HG03280 (cell line): ENCODE data around the gene LRRC53.

ENCODE experiments used
- ATAC-seq: cut with Tn5 transposase; IDR thresholded peaks from one replicate; pipeline ENCODE4 v1.9.1; 2021; ENCODE audit warnings: mild to moderate bottlenecking, moderate library complexity; ENCODE audit not compliant: unreplicated experiment

LRRC53 gene

DNA sequence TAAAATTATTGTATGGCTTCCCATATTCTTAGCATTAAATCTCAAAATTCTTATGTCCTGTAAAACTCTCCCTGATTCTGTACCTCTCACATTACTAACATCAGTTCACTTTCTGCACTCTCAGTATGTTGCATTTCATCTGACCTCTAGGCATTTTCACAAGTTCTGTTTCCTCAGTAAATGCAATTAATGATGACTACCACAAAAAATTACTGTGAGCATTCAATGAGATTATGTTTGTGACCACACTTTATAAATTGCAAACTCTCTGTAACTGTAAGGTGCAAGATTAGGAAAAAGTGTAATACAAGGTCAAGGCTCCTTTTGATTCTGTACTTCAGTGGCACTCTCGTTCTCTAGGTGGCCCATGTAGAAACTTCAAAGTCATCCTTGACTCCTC is 60.4 kb downstream of the LRRC53 start:
- no peak for ATAC-seq

DNA sequence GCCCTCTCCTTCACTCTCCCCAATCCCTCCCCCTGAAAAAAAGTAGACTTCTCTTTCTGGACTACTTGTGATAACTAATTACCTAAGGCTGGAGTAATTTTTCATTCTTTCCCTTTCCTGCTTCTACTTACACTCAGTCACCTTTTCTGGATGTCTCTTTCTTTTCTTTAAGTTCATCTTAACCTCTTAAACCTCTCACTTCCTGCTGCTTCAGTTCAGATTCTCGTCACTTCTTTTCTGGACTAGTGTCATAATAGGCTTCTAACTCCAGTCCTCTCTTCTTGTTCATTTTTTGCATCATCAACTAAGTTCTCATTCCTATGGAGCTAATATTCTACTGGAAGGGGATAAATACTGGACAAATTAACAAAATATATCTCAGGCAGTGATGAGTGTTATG is 75.4 kb downstream of the LRRC53 start:
- no peak for ATAC-seq

DNA sequence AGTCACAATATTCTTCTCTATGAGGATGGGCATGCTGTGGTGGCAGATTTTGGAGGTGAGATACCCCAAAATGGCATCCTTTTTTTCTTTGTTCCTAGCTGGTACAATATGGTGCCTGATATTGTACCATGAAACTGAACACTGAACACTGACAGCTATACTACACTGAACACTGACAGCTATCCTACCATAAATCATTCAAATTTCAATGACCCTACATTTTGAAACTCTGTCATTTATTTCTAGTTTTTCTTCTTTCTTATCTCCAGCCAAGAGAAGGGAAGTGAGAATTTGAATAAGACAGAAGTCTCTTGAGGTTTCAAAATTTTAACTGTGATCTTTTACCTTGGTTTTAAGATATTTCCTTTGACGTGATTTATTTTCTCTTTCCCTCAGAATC is 76.3 kb downstream of the LRRC53 start:
- no peak for ATAC-seq

DNA sequence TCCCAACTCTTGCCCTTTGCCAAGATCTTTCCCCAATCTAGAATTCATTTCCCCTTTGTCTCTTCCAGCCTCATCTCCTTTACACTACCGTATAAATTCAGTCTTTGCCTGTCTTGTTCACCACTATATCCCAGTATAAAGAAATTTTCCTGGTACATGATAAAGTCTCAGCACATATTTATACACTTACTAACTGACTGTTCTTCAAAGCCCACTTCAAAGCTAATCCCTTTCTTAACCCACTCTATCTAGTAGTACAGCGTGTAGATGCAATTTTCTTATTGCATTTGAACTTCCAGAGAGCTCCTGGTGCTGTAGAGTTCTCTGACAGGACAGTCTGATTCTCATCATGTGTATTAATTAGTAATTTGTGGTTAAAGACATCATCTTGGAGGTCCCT is 78.1 kb downstream of the LRRC53 start:
- no peak for ATAC-seq

DNA sequence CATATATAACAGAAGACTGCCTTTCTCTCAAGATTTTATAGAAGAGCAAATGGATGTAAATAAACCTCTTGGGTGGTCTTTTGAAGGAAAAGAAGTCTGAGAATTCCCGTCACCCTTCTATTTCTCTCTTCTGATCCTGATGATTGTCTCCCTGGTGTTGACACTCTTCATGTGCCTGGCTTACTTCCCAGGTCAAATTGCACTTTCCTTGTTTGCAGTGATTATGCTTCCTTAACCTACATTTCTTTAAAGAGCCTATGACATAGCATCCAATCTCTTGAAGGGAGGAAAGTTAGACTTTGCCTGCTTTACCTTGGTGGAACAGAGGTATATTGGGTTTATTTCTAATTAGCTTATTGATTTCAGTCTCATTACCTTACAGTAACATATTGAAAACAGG is 80.1 kb downstream of the LRRC53 start:
- no peak for ATAC-seq

DNA sequence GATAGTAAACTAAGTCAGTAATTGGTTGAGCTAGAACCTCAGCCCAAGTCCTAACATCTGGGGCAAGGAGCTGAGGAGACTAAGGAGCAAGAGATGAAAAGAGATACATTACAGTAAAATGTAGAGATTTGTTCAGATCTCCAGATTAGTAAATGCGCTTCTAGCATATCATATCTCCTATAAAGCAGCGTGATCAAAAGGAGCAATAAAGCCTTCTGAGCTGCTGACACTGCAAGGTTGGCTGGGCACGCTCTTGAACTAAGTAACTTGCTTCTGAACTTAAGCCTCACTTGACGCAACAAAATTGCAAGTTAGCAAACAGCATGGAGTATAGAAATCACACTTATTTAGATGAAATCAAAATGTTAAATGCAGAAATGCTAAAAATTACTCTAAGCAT is 80.9 kb downstream of the LRRC53 start:
- ATAC-seq: no peak

DNA sequence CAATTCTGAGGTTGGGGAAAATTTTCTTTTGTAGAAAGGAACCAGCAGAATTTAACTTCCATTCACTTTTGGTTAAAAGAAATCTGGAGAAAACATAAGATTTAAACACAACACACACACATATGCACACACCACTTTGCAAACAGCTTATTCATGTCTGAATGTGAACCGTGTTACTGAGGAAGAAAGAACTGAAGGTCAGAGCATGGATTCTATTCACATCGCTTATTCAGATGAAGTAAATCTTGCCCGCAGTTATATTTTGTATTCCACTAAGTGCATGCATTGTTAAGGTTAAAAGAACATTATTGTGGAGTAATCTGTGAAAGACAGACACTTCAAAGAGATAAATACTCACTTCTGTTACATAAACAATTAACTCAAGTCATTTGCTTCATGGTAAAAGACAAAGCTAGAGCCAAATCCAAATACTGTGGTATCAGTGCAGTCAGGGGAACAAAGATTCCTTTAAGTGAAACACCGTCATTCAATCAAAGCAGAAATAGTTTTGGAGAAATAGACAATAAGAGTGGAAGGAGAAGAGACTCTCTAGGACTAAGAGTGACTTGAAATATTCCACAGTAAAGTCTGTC is 82.0 kb downstream of the LRRC53 start:
- ATAC-seq: no peak

DNA sequence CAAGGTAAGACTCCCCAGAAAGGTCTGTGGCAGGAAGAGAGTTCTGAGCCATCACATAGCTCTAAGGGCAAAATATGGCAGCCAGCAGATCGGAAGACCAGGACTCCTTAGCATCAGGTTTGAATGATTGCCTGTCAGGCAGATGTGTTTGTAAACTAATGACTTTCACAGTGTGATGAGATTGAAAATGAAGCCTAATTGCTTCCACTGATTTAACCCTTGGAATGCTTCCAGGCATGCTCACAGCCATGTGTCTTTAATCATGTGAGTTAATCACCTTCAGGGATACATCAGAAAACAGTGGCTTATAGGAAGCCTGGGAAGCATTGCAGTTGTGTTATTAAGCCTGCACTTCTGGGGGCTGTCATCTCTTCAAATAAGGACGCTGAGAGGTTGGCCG is 82.8 kb downstream of the LRRC53 start:
- no peak for ATAC-seq

DNA sequence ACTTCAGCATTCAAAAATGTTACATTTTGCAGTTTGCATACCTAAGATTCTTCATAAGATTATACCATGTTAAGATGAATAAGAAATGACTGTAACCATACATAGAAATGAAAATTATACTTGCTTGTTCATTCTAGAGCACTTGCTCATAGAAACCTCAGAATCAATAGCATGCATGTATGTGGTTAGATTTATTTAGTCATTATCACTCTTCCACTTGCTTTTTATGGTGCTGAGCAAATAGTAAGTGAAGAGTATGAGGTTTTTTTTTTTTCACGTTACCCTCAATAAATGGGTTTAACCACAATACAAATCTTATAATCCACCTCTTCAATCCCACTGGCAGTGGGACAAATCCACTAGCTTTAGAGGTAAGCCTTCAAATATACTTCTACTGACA is 84.7 kb downstream of the LRRC53 start:
- ATAC-seq: no peak

DNA sequence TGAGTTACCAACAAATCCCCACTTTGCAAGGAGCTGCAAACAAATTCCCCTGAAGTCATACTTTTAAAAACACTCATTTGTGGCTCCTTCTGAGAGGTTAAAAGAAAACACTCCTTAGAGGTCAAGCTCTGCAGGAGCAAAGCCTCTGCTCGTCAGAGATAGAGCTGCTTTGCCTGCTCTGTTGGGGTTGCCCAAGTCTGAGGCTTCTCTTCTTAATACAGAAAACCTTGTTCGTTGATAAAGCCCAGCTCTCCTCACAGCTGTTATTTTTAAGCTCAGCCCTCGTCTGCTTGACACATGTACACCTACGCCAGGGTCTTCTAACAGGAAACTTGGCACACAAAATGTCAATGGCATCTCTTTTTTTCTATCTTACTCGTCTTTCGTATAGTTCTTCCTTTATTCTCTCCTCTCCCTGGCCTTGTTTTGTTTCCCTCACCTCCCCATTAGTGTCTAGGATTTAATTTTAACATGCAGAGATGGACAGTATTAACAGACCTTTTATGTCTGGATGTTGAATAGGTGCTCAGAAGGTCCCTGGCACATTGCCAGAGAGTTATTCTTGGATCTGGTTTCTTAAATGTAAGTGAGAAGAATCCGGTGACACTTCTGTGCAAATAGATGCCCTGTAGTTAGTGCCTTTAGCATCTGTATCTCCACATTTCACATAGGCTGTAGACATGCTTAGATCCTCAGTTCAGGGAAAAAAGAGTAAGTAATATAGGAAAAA is 86.0 kb downstream of the LRRC53 start:
- no peak for ATAC-seq

DNA sequence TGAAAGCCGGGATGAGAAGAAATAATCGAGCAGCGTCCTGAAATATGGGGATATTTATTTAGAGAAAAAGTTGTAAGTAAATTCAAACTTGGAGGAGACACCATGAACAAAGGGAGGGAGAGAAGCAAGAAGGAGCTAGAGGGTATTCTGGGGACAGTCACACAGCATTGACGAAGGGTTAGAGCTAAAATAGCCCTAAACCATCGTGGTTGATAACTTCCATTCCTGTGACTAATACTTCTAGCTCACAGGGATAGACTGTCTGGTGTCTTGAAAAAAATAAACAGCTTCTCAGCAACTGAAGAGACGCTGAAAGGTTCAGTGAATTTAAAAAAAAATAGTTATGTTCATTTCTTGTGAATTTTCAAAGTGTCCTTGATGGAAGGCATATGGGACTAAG is 86.7 kb downstream of the LRRC53 start:
- ATAC-seq: no peak

DNA sequence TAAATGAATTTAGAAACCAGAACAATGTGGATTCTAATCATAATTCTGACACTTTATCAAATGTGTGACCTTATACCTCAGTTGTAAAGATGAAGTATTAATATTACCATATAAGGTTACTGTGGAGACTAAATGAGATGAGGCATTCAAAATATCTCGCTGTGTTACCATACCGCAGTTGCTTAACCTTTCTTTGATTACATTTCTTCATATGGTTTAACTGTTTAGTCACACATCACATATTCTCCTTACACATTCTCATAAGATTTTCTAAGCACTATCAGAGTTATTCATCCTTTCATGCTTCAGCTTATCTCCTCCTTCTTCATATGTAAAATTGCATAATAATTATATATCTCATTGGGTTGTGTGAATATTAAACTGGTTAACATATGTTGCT is 88.9 kb downstream of the LRRC53 start:
- ATAC-seq: no peak

DNA sequence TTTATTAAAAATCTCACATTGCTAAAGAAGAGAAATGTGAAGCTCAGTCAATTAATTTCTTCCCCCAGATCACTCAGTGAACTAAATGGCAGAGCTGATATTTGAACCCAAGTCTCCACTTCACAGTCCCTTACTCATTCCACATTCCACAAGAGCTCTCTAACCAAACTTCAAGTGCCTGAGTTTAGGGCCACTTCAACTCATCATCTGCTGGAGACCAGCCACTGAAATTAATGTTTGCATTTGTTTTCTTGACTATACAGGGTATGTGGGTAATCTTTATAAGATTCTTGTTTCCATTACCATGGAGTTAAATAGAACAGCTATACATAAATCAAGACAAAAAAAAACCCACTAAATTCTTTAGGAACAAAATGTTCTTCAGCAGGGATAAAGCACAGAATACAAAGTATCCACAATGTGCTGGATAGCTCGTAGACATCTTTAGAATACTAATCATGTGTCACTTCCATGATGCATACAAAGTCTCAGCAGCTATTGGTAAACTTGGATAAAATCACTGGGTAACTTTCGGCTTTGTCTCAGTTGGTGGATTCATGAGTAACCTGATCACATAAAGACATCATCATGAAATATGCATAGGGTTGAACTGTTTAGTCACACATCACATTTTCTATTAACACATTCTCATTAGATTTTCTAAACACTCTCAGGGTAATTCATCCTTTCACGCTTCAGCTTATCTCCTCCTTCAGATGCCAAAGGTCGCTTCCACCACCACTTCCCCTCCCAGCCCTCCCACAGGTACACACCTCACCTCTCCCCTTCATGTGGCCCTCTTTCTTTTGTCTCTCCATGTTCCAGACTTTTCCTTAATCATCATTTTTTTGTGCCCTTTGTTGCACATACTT is 89.8 kb downstream of the LRRC53 start:
- no peak for ATAC-seq

DNA sequence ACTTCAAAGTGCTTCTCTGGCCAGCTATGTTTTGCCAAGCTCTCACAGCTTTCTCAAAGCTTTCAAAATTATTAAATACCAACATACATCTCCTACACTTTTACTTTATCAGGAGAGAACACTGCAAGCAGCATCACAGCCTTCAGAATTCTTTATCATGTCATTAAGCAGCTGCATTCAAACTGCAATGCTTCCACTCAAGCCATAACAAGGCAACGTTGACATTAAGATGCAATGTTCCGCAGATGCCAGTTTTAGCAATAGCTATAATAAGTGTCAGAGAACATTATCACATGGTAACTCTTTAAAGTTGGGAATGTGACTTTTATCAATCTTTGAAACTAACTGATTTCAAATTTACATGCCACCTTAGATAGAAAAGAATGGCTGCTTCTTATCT is 91.9 kb downstream of the LRRC53 start:
- no peak for ATAC-seq
